Measurements from ENCODE around the gene ADAMTS18. TPM values are rescaled to one million over a fixed set of nuclear protein-coding genes. Genes with fewer than 3 reads are reported as not detected.

ADAMTS18 gene
- total and polyA plus RNA-seq, 2 of the 8 experiments (the other 6 are each of a cell fraction or from before 2014, with no cell fraction given) = 0.05 to 0.19 TPM

GRCh38 chr16:77472262-77472661, 37.4 kb upstream of the ADAMTS18 start:
- Histone ChIP-seq H4K91ac (replicated peaks; ENCODE audit: insufficient read length, low read length) (no peak overlapping the region), H3K4ac (replicated peaks; ENCODE audit: insufficient read length, low read depth, low read length) (no peak overlapping the region), H2BK120ac (replicated peaks; ENCODE audit: low read depth, low read length) (no peak overlapping the region), H3K27me3 (replicated peaks in 1 of 4; ENCODE audit: control insufficient read depth in 3 of 4, extremely low read depth in 1 of 4, insufficient read depth in 3 of 4, low read length in 3 of 4) (no peaks in the 10 kb centered on the region), H3K14ac (ENCODE audit: insufficient read length) (no peak overlapping the region), H2AFZ (ENCODE audit: low read length) (no peak overlapping the region), H3K4me2 (ENCODE audit: insufficient read depth in 1 of 2, low read depth in 2 of 2, low read length in 2 of 2) (no peak overlapping the region), H3K4me3 (ENCODE audit: extremely low read depth in 1 of 4, insufficient read depth in 2 of 4, low read depth in 3 of 4, low read length in 4 of 4) (no peak overlapping the region), H3K79me1 (ENCODE audit: low read depth, low read length) (no peaks in the 10 kb centered on the region), H2BK20ac (ENCODE audit: low read length) (no peak overlapping the region), H2BK15ac (ENCODE audit: low read length) (no peak overlapping the region), H3K27ac (ENCODE audit: low read depth, low read length) (no peak overlapping the region), H2BK12ac (ENCODE audit: low read depth, low read length) (no peak overlapping the region), H3K23me2 (ENCODE audit: low read depth, low read length) (no peaks in the 10 kb centered on the region), H2AK5ac (ENCODE audit: low read depth, low read length) (no peak overlapping the region), H3K23ac (ENCODE audit: insufficient read length) (no peak overlapping the region), H4K20me1 (replicated peaks in 1 of 2; ENCODE audit: control insufficient read depth in 1 of 2, insufficient read depth in 2 of 2, low read length in 2 of 2) (no peaks in the 10 kb centered on the region), H3K36me3 (ENCODE audit: control insufficient read depth in 2 of 4, insufficient read depth in 4 of 4, low read length in 3 of 4) (no peaks in the 10 kb centered on the region), H3K18ac (ENCODE audit: extremely low read depth, low read length) (no peak overlapping the region), H3K9me3 (ENCODE audit: insufficient read depth in 2 of 2, low read depth in 1 of 2, low read length in 1 of 2) (no peaks in the 10 kb centered on the region), H4K8ac (ENCODE audit: extremely low read depth, insufficient read depth, low read length) (no peak overlapping the region), H3K4me1 (replicated peaks in 1 of 4; ENCODE audit: control insufficient read depth in 3 of 4, insufficient read depth in 4 of 4, low read length in 3 of 4) (no peaks in the 10 kb centered on the region; a peak in 1 of 7 replicates), H3K9ac (replicated peaks in 1 of 4; ENCODE audit: extremely low read depth in 1 of 4, low read depth in 3 of 4, low read length in 3 of 4) (no peak overlapping the region), H3K56ac (replicated peaks; ENCODE audit: insufficient read length, low read depth, low read length) (no peak overlapping the region), H4K5ac (ENCODE audit: insufficient read length, low read depth, low read length) (no peak overlapping the region), H2BK5ac (ENCODE audit: low read depth, low read length) (no peak overlapping the region), H3K79me2 (ENCODE audit: control insufficient read depth in 1 of 2, insufficient read depth in 2 of 2, low read length in 2 of 2) (no peaks in the 10 kb centered on the region)
- DNase-seq (ENCODE audit: low read depth in 1 of 2, low spot score in 2 of 2) = no peak
- CTCF ChIA-PET (ENCODE audit: partially characterized antibody) = interaction anchor here (0.6 to 0.8 kb wide), 2 partner anchors 9 to 32 kb away, joined by 3 read pairs; no protein-coding TSS in a partner anchor
- TF ChIP-seq SP1 (IDR thresholded peaks at IDR 0.05; ENCODE audit: low read depth, low read length) (no peak), RXRA (IDR thresholded peaks at IDR 0.05; ENCODE audit: insufficient read depth, low read depth, low read length) (no peak), NRF1 (IDR thresholded peaks at IDR 0.05; ENCODE audit: low read depth, low read length) (no peak)
- 100% methylated on average over 1 of the region's 1 CpG; no CpG with 5 or more reads in 1 of the 2 experiments for WGBS, 2 experiments (ENCODE audit: extremely low coverage in 1 of 2, insufficient coverage in 1 of 2, insufficient read length in 1 of 2, insufficient replicate concordance in 2 of 2, low coverage in 1 of 2, low lambda C conversion rate in 2 of 2, missing lambda C conversion rate in 1 of 2)
- FAIRE-seq = no peak
- POLR2A ChIA-PET (ENCODE audit: partially characterized antibody) = no interaction called here

Measured in H1 (cell line).